ENCODE data around the gene RPS14.

Gene RPS14

GRCh38 chr5:150401376-150402228, 47.9 kb downstream of the RPS14 start:
- no peak for DNase-seq (ENCODE audit: extremely low read depth in 1 of 2, low read depth in 1 of 2)

DNA sequence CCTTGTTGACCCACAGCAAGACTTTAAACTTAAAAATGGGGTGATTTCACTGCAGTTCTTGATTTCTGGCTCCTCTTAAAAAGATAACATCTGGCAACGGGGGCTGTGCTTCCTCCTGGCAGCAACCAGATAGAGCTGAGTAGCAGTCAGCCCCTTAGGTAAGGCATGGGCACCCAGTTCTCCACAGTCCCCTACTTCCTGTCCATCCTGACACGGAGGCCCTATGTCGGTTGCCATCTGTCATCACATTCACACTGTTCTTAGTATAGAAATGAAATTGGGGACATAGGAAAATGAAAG, 48.5 kb downstream of the RPS14 start:
- no peak for DNase-seq (ENCODE audit: extremely low read depth in 1 of 2, low read depth in 1 of 2)

GRCh38 chr5:150400316-150401075, 49.0 kb downstream of the RPS14 start:
- no peak for DNase-seq (ENCODE audit: extremely low read depth in 1 of 2, low read depth in 1 of 2)

GRCh38 chr5:150399524-150400211, 49.9 kb downstream of the RPS14 start:
- DNase-seq (ENCODE audit: extremely low read depth in 1 of 2, low read depth in 1 of 2) = no peak

DNA sequence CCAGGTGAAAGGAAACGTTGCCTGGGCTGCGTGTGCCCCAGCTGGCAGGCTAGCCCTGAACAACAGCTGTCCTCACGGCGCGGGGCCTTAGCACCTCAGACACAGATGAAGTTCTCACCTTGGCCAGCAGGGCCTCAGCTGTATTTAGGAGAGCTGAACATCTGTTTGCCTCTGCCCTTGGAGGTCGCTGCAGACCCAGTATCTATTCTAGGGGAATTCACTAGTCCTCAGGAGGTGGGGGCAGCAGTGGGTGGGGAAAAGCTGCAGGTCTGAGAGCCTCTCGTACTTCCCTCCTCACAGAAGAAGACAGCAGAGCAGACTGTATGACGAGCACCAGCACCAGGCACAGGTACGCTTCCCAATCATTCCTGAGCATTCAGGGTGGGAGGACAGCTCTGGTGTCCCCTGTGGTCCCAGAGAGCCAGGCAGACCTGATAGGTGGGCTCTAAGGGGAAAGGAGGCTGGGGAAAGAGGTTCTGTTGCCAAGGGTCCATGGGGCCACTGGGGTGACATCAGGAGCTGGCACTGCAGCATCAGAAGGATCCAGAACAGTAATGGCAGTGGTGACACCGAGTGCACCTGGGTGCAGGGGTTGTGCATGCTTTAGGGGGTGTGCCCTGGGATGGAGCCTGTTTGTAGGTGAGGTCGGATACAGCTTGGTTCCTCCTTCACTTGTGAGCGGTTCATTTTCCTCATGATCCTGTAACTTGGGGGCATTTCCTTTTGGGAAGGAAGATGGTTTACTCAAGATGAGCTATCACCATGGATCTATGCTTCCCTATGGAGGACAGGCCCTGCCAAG, 50.6 kb downstream of the RPS14 start:
- no peak for DNase-seq (ENCODE audit: extremely low read depth in 1 of 2, low read depth in 1 of 2)

DNA sequence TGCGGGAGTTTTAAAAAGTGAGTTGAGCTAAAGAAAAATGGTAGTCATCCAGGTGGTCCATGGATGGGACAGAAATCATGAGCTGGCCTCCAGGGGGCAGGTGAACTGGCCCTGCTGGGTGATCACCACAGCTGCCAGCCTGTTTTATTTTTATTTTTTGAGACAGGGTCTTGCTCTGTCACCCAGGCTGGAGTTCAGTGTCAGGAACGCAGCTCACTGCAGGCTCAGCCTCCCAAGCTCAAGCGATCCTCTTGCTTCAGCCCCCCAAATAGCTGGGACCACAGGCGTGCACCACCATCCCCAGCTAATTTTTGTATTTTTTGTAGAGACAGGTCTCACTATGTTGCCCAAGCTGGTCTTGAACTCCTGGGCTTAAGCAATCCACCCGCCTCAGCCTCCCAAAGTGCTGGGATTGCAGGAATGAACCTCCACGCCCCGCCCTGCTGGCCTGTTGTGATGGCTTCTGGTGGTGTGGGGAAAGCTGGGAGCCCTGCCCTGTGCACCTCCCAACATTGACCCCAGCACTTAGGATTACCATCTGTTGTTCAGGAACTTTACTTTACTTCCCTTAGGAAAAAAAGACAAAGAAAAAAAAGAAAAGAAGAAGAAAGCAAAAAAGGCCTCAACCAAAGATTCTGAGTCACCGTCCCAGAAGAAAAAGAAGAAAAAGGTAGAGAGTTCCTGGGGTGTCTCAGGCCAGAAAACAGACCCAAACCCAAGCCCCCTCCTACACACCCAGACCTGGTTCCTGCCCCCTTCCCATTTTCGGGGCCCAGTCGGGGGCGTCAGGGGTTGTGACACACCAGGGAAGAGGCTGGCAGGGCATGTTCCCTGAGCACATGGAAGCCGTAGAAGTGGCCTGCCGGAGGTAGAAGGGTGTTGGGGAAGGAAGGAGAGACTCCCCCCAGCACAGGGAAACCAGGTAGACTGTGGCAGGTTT, 51.5 kb downstream of the RPS14 start:
- DNase-seq (ENCODE audit: extremely low read depth in 1 of 2, low read depth in 1 of 2) = no peak

DNA sequence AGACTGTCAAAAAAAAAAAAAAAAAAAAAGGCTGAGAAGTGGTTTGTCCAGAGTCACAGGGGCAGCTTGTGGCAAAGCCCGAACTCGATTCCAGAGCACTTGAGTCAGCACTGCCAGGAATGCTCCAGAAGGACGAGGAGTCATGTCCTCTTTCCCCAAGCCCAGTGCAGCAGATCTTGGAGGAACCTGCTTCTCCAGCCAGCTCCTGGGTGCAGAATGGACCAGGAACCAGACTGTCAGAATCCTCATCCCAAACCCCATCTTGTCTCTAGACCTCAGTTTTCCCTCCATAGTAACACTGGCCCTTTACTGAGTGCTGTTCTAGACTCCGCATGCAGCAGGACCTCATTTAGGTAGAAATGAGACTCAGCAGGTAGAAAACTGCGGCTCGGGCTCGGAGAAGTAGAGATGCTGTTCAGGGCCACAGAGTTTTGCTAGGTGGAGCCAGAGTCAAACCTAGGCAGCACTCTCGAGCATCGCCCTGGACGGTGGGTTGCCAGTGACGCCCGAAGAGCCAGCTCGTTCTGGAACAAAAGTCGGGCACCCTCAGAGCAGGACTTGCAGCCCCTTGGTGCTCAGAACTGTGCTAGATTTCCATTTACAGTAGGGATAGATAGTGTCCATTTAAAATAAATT, 52.3 kb downstream of the RPS14 start:
- DNase-seq (ENCODE audit: extremely low read depth in 1 of 2, low read depth in 1 of 2) = no peak

- DNase-seq (ENCODE audit: extremely low read depth in 1 of 2, low read depth in 1 of 2) = no peak
Measured at GRCh38 chr5:150396267-150396666, 53.3 kb downstream of the RPS14 start.

GRCh38 chr5:150395688-150395975, 53.9 kb downstream of the RPS14 start:
- DNase-seq (ENCODE audit: extremely low read depth in 1 of 2, low read depth in 1 of 2) = no peak

DNA sequence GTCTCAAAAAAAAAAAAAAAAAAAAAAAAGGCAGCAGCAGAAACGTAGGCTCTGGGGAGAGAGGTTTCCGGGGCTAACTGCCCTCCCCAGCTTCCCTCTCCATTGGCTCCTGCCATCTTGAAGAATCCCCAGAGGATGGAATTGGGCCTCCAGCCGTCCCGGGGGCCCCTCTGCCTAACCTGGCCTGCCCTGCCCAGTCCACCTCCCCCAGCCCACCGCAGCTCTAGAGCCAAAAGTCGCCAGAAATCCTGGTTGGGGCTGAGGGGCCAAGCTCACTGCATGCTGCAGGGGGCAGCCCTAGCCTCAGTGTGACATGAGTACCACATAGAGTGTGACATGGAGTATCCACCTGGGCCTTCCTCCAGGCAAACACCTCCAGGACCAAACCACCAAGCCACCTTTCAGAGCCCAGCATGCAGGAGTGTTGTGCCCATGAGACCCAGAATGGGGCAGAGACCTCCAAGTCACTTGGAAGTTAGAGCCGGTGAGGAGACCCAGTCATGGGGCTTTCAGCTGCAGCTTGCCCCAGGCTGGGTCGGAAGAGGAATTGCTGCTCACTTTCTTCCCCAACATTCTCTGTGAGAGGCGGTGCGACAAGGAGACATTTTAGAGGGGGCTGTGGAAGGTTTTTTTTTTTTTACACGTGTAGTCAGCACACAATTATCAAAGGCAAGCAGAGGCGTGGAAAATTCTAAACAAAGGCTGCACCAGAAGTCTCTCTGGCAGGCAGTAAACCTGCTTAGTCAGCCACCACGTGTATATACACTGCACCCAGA, 54.4 kb downstream of the RPS14 start:
- DNase-seq (ENCODE audit: extremely low read depth in 1 of 2, low read depth in 1 of 2) = no peak

DNA sequence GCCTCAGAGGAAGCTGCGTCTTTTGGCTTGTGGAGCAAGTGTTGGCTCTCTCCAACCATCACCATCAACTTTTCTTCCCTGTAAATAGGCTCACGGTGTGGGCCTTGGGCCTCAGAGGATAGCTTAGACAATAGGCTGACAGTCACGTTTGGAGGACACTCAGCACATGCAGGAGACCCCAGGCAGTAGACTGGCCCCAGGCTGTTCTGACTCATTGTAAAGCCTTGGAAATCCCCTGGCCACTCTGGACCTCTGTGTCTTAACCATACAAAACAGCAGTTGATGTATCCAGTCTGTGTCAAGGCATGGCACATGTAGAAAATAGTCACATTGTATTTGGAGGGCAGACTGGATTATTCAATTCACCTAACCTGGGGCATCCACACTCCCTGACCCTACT, 55.4 kb downstream of the RPS14 start:
- DNase-seq (ENCODE audit: extremely low read depth in 1 of 2, low read depth in 1 of 2) = no peak

- DNase-seq (ENCODE audit: extremely low read depth in 1 of 2, low read depth in 1 of 2) = no peak
Measured at GRCh38 chr5:150393096-150393645, 56.4 kb downstream of the RPS14 start.

- DNase-seq (ENCODE audit: extremely low read depth in 1 of 2, low read depth in 1 of 2) = no peak
Measured at GRCh38 chr5:150392680-150393079, 56.9 kb downstream of the RPS14 start.

Measured in activated CD8-positive, alpha-beta memory T cell treated with anti-CD3 and anti-CD28 coated beads for 1 hour (primary cell).